NCI-H1048 (cell line): ENCODE measurements around the gene ITCH.
"Not testable (repeated sequence)": the region's sequence is repeated elsewhere in the genome, so short reads cannot be mapped to it uniquely, and the experiment has no call there.

ENCODE experiments used
- DNase-seq: peaks from one replicate; lab custom pipeline; 2025; lab: John Stamatoyannopoulos, UW

The ITCH gene

DNA sequence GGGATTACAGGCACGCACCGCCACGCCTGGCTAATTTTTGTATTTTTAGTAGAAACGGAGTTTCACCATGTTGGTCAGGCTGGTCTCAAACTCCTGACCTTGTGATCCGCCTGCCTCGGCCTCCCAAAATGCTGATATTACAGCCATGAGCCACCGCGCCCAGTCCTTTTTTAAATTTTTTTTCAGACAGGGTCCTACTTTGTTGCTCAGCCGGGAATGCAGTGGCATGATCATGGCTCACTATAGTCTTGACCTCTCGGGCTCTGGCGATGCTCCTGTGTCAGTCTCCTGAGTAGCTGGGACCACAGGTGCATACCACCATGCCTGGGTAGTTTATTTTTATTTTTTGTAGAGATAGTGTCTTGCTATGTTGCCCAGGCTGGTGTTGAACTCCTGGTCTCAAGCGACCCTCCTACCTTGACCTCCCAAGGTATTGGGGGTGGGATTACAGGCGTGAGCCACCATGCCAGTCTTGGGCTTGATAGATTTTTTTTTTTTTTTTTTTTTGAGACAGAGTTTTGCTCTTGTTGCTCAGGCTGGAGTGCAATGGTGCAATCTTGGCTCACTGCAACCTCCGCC, 19.9 kb downstream of the ITCH start:
- not testable (repeated sequence) for DNase-seq

DNA sequence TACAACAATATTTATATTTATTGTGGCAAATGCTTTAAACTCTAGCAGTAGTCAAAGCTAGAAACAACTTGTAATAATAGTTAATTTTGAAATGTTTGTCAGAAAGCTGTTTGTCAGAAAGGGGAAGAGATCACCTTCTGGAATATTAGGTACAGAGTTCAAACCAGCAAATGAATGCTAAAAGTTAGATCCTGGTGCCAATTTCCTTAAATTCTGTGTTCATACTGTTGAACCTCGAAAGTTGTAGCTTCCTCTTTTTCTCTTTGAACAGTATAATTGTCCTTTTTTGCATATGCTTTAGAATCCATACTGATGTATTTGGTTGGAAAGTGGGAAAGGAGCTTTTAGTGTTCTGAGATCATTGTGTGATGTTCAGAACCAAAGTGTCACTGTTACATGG, 22.4 kb downstream of the ITCH start:
- DNase-seq = no peak

DNA sequence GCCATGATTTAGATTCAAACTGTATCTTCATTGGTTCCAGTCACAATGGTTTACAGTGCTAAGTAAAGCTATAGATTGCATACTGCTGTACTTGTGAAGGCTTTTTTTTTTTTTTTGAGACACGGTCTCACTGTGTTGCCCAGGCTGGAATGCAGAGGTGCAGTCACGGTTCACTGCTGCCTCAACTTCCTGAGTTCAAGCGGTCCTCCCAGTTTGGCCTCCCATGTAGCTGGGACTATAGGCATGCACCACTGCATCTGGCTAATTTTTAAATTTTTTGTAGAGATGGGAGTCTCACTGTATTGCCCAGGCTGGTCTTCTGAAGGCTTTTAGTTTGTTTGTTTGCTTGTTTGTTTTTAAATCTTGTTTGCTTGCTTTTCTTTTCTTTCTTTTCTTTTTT, 24.9 kb downstream of the ITCH start:
- DNase-seq = no peak

DNA sequence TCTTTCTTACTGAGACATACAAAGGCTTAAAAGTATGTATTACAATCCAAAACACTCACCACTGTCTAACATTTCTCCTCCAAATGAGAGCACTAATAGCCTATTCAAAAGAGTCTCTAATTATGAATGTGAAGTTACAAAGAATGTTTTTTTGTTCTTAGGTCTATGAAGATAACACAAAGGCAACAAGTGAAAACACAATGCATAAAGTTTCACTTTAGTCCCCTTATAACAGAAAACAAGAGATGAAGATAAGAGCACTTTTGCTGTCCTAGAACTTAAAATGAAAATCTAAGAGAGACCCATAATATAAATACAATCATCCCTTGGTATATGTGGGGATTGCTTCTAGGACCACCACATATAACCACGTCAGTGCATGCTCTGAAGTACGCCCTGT, 25.6 kb downstream of the ITCH start:
- no peak for DNase-seq

DNA sequence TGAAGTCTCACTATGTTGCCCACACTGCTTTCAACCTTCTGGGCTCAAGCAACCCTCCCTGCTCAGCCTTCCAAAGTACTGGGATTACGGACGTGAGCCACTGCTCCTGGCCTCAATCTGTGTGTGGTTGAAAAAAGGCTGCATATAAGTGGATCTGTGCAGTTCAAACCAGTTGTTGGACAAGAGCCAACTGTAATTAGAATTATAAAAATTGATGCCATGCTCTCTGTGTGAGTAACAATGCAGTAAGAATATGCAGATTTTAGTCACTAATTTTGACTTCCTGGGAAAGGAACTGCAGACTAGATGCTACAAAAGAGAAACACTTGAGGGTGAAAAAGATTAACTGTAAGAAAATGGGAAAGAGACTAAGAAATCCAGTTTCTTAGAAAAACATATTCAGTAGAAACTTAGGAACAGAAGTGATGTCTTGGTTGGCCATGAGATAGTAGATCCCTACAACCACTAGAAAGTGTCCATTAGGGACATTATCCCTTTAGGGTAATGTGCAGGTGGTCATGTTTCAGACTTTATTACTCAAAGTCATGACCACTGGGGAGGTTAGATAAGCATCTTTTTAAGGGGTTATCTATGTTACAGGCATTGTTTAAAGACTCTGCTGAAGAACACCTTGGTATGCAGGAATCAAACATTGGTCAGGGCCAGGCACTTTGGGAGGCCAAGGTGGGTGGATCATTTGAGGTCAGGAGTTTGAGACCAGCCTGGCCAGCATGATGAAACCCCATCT, 26.3 kb downstream of the ITCH start:
- DNase-seq = no peak

DNA sequence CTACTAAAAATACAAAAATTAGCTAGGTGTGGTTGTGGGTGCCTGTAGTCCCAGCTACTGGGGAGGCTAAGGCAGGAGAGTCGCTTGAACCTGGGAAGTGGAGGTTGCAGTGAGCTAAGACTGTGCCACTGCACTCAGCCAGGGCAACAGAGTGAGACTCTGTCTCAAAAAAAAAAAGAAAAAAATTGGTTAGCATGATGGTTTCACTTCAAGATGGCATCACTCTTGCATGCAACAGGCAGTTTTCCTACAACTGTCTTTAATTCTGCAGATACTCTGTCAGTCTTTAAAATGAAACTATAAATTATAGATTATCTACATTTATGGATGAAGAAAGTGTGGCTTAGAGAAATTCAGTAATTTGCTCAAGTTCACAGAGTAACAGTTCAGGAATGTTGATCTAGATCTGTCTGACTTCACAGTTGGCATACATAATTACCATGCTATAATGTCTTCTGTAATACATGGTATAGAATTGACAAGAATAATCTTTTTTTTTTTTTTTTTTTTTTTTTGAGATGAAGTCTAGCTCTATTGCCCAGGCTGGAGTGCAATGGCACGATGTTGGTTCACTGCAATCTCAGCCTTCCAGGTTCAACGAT, 27.0 kb downstream of the ITCH start:
- DNase-seq = no peak

DNA sequence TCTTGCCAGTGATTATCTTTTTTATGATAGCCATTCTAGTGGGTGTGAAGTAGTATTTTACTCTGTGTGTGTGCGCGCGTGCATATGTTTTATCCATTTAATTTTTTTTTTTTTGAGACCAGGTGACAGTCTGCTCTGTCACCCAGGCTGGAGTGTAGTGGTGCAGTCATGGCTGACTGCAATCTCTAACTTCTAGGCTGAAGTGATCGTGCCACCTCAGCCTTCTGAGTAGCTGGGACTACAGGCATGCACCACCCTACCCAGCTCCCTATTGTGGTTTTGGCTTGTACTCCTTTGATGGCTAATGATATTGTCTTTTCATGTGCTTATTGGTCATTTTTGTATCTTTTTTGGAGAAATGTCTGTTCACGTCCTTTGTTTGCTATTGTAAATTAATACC, 33.3 kb downstream of the ITCH start:
- no peak for DNase-seq

DNA sequence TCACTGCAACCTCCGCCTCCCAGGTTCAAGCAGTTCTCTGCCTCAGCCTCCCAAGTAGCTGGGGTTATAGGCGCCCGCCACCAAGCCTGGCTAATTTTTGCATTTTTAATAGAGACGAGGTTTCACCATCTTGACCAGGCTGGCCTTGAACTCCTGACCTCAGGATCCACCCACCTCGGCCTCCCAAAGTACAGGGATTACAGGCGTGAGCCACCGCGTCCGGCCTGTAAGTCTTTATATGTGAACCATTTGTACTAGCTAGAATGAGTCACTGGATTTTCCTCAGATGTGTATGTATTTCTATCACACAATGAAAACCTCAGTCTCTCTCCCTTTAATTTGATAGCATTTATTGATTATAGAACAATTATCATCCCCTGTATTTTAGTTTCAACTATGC, 34.0 kb downstream of the ITCH start:
- no peak for DNase-seq

DNA sequence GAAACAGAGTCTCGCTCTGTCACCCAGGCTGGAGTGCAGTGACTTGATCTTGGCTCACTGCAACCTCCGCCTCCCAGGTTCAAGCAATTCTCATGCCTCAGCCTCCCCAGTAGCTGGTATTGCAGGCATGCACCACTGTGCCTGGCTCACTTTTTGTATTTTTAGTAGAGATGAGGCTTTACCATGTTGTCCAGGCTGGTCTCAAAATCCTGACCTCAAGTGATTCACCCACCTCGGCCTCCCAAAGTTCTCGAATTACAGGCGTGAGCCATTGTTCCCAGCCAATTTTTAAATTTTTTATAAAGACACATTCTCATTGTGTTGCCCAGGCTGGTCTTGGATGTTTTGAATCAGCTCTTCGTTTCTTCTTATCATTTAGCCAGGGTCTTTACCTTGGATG, 37.7 kb downstream of the ITCH start:
- not testable (repeated sequence) for DNase-seq

DNA sequence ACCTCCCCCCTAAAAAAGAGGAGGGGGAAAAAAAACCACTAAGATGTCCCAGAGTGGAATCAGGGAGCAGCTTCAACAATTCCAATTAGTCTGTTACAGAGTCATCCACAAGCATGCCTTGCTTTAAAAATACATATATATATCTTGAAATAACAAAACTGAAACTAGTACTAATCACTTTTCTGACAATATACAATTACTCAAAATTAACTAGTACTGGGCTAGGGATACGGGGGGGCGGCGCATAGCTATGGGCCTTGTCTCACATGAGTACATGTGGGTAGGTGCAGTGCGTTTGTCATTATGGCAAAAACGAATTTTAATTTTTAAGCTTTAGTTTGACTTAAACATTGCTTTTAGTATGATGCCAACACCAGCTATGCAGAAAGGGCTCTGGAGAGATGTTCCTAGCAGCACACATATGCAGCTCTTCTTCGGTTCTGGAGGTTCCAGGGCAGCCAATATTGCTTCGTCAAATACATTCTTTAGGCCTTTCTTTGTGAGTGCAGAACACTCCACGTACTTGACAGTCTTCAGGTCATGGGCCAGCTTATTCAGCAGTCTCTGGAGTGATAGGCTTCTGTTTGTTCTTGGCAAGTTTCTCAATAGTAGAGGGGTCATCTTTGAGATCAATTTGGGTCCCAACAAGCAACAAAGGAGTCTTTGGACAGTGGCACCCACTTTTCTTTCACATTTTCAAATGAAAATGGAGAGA, 38.8 kb downstream of the ITCH start:
- no peak for DNase-seq

DNA sequence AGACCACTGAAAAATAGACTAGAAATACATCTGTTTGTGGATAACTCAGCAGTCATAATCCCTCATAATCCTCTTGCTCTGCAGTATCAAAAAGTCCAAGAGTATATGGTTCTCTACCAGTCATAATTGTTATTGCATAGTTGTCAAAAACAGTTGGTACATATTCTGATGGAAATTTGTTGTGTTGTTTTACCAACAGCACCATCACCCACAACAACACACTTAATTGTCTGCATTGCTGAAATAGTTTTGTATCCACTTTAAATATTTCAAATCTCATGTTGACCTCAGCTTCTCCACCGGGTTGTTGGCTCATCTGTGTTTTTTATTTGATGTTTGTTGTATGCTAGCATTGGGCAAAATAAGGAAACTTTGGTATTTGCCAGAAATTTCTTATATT, 39.4 kb downstream of the ITCH start:
- DNase-seq = no peak

DNA sequence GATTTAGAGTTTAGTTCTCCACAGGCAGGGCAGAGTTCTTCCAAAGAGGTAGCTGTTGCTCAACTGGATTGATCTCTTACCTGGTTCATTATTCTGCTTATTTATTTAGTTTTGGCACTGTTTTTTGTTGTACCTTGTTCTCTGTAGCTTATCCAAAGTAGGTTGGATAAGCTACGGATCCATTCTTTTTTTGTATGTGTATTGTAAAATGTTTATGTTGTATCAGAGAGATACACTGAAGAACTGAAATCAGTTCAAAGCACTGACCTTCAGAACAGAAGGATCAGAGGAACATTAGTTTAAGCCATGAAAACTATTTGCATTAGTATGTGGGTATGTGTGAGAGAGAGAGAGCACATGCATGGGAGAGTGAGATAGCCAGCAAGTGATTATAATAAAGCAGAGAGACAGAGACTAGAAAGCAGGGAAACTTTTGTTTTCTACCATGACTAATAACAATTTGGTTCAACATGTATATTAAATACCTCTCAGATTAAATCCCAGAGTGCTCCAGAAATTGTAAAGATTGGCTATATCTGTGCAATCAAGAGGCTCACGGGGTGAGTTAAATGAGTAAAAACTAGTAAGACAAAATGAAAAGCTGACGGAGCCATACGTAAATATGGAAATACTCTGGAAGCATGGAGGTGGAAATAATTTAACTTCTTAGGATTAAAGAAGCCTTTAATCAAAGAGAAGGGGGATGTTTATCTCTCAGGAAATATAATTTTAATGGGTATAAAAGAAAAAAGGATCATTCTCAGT, 40.2 kb downstream of the ITCH start:
- DNase-seq = no peak

DNA sequence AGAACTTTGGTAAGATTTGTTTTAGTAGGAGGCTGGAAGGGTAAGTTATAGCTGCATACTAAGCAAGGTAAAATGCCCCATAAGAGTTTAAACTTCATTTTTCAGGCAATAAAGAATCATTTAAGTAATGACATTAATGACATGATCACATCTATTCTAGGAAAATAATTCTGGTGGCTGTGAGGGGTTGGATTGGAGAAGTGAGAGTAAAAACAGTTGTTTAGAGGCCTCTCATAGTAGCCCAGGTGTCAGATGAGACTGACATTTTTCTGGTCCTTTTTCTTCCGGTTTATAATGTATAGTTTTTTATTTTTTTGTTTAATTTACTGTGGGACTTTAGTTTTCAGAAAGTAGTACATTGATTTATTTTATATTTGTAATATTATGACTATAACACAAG, 40.8 kb downstream of the ITCH start:
- no peak for DNase-seq

DNA sequence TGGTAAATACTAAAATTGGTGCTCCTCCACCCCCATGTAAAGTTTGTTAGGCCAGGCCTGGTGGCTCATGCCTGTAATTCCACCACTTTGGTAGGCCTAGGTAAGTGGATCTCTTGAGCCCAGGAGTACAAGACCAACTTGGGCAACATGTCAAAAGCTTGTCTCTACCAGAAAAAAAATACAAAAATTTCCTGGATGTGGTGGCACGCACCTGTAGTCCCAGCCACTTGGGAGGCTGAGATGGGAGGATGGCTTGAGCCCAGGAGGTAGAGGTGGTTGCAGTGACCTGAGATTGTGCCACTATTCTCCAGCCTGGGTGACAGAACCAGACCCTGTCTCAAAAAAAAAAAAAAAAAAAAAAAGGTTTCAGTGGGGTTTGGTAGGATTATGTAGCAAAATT, 41.7 kb downstream of the ITCH start:
- DNase-seq = no peak

DNA sequence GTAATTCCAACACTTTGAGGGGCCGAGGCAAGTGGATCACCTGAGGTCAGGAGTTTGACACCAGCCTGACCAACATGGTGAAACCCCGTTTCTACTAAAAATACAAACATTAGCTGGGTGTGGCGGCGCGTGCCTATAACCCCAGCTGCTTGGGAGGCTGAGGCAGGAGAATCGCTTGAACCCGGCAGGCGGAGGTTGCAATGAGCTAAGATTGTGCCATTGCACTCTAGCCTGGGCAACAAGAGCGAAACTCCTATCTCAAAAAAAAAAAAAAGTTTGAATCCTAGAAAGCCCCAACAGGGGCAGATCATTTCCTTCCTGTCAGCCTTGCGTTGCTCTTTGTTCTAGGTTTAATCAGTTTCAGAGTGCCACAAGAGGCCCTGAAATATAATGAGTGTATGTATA, 42.2 kb downstream of the ITCH start:
- not testable (repeated sequence) for DNase-seq

DNA sequence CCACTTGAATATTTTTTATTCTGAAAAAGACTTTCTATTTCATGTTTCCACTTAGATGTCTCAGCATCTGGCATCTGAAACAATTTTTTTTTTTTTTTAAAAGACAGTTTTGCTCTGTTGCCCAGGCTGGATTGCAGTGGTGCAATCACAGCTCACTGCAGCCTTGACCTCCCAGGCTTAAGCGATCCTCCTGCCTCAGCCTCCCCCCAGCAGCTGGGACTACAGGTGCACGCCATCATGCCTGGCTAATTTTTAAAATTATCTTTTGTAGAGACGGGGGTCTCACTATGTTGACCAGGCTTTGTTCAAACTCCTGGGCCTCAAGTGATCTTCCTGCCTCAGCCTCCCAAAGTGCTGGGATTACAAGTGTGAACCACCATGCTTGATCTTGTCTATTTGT, 42.9 kb downstream of the ITCH start:
- DNase-seq = not testable (repeated sequence)

DNA sequence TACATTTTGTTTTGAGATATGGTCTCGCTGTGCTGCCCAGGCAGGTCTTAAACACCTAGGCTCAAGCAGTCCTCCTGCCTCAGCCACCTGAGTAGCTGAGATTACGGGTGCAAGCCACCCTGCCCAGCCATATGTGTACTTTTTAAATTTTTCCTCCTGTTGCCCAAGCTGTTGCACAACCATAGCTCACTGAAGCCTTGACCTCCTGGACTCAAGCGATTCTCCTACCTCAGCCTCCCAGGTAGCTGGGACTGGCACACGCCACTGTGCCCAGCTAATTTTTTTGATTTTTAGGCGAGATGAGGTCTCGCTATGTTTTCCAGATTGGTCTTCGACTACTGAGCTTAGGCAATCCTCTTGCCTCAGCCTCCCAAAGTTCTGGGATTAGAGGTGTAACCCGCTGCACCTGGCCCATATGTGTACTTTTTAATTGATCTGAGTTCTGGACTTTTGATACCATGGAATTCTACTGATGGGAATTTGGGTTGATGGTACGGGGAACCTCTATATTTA, 44.9 kb downstream of the ITCH start:
- DNase-seq = no peak

DNA sequence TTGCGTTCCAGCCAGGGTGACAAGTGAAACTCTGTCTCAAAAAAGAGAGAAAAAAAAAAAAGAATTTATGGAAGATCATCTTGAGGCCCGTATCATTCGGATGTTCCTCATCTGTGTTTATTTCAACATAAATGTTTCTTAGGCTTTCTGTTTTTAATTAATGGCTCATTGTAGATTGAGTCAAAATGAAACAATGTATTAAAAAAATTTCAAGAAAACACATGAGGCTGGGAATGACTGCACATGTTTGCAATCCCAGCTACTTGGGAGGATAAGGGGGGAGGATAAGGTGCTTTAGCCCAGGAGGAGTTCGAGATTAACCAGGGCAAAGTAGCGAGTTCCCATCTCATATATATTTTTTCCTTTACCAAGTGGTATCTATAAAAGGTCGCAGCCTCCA, 47.3 kb downstream of the ITCH start:
- no peak for DNase-seq

DNA sequence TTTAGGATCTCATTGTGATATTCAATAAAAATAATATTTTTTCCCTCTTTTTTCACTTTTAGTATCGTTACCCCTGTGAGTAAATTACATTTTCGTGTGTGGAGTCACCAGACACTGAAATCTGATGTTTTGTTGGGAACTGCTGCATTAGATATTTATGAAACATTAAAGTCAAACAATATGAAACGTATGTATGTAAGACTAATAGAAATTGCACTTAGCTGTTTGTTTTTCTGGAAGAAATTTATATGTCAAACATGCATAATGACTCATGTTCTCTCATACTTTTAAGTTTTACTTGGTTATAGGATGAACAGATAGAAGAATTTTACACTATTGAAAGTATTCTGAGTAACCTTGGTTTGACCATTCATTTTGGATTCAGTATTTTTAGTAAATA, 49.4 kb downstream of the ITCH start:
- DNase-seq = no peak

DNA sequence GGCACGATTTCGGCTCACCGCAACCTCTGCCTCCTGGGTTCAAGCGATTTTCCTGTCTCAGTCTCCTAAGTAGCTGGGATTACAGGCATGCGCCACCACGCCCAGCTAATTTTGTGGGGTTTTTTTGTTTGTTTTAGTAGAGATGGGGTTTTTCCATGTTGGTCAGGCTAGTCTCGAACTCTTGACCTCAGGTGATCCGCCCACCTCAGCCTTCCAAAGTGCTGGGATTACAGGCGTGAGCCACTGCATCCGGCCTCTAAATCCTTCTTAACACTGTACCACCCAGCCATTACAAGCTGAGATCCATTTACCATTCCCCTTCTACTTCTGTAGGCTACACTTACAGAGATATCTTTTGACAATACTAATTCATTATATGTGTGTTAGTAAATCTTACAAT, 51.5 kb downstream of the ITCH start:
- not testable (repeated sequence) for DNase-seq

DNA sequence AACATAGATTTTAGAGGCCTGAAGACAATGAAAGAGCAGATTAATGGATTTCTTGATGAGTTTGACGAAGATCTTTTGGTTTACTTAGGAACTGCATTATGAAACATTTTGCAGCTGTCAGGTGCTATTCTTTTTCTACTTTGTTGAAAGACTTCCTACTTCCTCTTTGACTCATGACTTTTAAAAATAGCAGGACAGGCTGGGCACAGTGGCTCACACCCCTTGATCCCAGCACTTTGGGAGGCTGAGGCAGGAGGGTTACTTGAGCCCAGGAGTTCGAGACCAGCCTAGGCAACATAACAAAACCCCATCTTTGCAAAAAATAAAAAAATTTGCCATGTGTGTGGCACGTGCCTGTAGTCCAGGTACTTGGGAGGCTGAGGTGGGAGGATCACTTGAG, 52.0 kb downstream of the ITCH start:
- DNase-seq = no peak

DNA sequence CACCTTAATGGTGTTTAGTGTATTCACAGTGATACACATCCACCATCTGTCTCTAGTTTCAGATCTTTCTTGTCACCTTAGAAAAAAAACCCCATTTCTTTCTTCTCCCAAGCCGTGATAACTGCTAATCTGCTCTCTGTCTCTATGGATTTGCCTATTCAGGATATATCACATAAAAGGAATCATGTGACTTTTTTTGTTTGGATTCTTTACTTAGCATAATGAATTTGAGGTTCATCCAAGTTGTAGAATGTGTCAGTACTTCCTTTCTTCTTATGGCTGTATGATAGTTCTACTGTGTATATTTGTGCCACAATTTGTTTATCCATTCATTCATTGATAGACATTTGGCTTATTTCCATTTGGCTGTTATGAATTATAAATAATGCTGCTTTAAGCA, 57.1 kb downstream of the ITCH start:
- DNase-seq = no peak
